SK-N-MC (cell line): ENCODE data around the gene AP1G1.
"Not testable (repeated sequence)": the region's sequence is repeated elsewhere in the genome, so short reads cannot be mapped to it uniquely, and the experiment has no call there.

Experiments
- EZH2 ChIP-seq: fragments of 200-600 bp; sonication (generic); IDR thresholded peaks from one replicate; pipeline ENCODE4 v1.6.1; 2017; ENCODE audit warnings: antibody characterized with exemption
- POLR2AphosphoS5 ChIP-seq: IDR thresholded peaks from 2 replicates; pipeline ENCODE4 v1.6.1; 2012; ENCODE audit warnings: mild to moderate bottlenecking, low read depth, low read length, borderline replicate concordance

GRCh38 chr16:71831698-71832097, 23.1 kb upstream of the AP1G1 start:
- TF ChIP-seq POLR2AphosphoS5, EZH2: not testable (repeated sequence)
